Measurements from ENCODE around the gene PLPPR1.

DNA sequence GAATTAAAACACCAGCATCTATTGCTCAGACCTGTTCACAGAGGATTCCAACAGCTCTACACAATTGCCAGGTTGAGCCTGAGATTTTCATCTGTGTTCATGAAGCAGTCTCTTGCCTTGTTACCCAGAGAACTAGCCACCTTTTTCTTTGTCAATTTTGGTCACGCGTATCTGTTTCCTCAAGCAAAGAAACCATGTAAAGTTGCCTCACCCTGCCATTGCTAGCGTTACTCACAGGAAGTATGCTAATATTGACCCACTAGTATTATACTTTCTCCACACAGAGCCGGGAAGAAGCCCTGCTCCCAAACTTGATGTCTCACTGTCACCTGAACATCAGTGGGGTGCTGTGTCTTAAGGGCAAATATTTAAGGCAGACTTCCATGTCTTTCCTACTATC is 168.5 kb downstream of the PLPPR1 start:
- TF ChIP-seq POLR2A (IDR thresholded peaks at IDR 0.05) (no peak), EP300 (IDR thresholded peaks at IDR 0.05) (no peak)
- TF ChIP-seq, protein P1, sequence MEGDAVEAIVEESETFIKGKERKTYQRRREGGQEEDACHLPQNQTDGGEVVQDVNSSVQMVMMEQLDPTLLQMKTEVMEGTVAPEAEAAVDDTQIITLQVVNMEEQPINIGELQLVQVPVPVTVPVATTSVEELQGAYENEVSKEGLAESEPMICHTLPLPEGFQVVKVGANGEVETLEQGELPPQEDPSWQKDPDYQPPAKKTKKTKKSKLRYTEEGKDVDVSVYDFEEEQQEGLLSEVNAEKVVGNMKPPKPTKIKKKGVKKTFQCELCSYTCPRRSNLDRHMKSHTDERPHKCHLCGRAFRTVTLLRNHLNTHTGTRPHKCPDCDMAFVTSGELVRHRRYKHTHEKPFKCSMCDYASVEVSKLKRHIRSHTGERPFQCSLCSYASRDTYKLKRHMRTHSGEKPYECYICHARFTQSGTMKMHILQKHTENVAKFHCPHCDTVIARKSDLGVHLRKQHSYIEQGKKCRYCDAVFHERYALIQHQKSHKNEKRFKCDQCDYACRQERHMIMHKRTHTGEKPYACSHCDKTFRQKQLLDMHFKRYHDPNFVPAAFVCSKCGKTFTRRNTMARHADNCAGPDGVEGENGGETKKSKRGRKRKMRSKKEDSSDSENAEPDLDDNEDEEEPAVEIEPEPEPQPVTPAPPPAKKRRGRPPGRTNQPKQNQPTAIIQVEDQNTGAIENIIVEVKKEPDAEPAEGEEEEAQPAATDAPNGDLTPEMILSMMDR (IDR thresholded peaks at IDR 0.05): no peak
